GM21381 (cell line): ENCODE measurements around the gene FOXK1.
"Not testable (repeated sequence)": the region's sequence is repeated elsewhere in the genome, so short reads cannot be mapped to it uniquely, and the experiment has no call there.

Experiments
- ATAC-seq: cut with Tn5 transposase; IDR thresholded peaks from one replicate; pipeline ENCODE4 v1.9.1; 2021; ENCODE audit warnings: mild to moderate bottlenecking, moderate library complexity; ENCODE audit not compliant: unreplicated experiment

Gene FOXK1

GRCh38 chr7:4681886-4682620 is at the start of gene FOXK1:
FOXK1 (plus strand) TSS chr7:4682295; CDS start chr7:4682309, 14 bp downstream.
- ATAC-seq: peak; percentile 72

GRCh38 chr7:4633012-4633411 is 49.1 kb upstream of the FOXK1 start:
- ATAC-seq: no peak

- ATAC-seq: no peak
These were observed 47.9 kb upstream of the FOXK1 start for GRCh38 chr7:4634166-4634565.

GRCh38 chr7:4638781-4639575 is 43.1 kb upstream of the FOXK1 start:
- no peak for ATAC-seq

GRCh38 chr7:4641091-4641666 is 40.9 kb upstream of the FOXK1 start:
- ATAC-seq: peak; percentile 0

- ATAC-seq: peak; percentile 77
These were observed 40.2 kb upstream of the FOXK1 start for GRCh38 chr7:4641667-4642467.

- ATAC-seq: no peak
These were observed 39.5 kb upstream of the FOXK1 start for GRCh38 chr7:4642468-4643203.

GRCh38 chr7:4643204-4643471 is 39.0 kb upstream of the FOXK1 start:
- ATAC-seq: not testable (repeated sequence)

- ATAC-seq: no peak
These were observed 36.8 kb upstream of the FOXK1 start for GRCh38 chr7:4645246-4645645.

GRCh38 chr7:4648111-4648510 is 34.0 kb upstream of the FOXK1 start:
- ATAC-seq: no peak

- no peak for ATAC-seq
These were observed 31.6 kb upstream of the FOXK1 start for GRCh38 chr7:4650433-4651047.

GRCh38 chr7:4653771-4654170 is 28.3 kb upstream of the FOXK1 start:
- ATAC-seq: no peak

GRCh38 chr7:4655311-4655710 is 26.8 kb upstream of the FOXK1 start:
- no peak for ATAC-seq

- no peak for ATAC-seq
These were observed 26.2 kb upstream of the FOXK1 start for GRCh38 chr7:4655896-4656295.

- ATAC-seq: no peak
These were observed 24.3 kb upstream of the FOXK1 start for GRCh38 chr7:4657640-4658417.

- no peak for ATAC-seq
These were observed 22.4 kb upstream of the FOXK1 start for GRCh38 chr7:4659551-4660286.

GRCh38 chr7:4661871-4662270 is 20.2 kb upstream of the FOXK1 start:
- ATAC-seq: no peak

- no peak for ATAC-seq
These were observed 18.7 kb upstream of the FOXK1 start for GRCh38 chr7:4663239-4664018.
